ENCODE results near the gene GLTPD2.

DNA sequence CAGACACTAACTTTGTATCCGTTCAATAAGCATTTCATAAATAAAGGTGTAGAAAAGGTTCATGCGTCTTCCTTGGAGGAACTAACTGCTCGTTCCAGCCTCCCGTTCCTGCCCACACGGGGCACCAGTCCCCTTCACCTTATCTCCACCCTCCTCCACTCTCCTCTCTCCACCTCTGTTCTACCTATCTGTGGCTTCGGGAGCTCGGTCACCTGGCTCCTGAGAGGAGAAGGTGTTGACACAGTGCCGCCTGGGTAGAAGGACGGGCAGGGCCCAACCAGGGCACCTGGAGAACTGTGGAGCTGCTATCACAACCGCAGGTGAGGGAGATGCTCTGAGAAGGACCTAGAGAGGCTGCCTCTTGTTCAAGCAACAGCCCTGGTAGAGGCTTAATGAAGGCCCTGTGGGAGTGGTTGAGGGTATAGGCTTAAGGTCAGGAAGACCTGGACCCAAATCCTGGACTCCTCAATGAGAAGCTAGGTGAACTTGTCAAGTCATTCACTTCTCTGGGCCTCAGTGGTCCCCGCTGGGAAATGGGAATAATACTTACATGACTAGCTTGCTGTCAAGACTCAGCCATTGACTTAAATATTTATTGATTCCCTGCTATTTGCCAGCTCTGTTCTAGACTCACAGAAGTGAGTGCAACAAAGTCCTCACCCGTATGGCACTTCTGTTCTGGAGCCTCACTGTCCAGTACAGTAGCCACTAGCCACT lies 34.8 kb downstream of the GLTPD2 start:
- TF ChIP-seq, protein P1, sequence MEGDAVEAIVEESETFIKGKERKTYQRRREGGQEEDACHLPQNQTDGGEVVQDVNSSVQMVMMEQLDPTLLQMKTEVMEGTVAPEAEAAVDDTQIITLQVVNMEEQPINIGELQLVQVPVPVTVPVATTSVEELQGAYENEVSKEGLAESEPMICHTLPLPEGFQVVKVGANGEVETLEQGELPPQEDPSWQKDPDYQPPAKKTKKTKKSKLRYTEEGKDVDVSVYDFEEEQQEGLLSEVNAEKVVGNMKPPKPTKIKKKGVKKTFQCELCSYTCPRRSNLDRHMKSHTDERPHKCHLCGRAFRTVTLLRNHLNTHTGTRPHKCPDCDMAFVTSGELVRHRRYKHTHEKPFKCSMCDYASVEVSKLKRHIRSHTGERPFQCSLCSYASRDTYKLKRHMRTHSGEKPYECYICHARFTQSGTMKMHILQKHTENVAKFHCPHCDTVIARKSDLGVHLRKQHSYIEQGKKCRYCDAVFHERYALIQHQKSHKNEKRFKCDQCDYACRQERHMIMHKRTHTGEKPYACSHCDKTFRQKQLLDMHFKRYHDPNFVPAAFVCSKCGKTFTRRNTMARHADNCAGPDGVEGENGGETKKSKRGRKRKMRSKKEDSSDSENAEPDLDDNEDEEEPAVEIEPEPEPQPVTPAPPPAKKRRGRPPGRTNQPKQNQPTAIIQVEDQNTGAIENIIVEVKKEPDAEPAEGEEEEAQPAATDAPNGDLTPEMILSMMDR (conservative IDR thresholded peaks at IDR 0.05; ENCODE audit: low read depth in 2 of 2): no peak; a peak in 1 of 4 replicates
- no peak for TF ChIP-seq EZH2 (IDR thresholded peaks at IDR 0.05; ENCODE audit: low read depth, unreplicated experiment)
- TF ChIP-seq, protein P2, sequence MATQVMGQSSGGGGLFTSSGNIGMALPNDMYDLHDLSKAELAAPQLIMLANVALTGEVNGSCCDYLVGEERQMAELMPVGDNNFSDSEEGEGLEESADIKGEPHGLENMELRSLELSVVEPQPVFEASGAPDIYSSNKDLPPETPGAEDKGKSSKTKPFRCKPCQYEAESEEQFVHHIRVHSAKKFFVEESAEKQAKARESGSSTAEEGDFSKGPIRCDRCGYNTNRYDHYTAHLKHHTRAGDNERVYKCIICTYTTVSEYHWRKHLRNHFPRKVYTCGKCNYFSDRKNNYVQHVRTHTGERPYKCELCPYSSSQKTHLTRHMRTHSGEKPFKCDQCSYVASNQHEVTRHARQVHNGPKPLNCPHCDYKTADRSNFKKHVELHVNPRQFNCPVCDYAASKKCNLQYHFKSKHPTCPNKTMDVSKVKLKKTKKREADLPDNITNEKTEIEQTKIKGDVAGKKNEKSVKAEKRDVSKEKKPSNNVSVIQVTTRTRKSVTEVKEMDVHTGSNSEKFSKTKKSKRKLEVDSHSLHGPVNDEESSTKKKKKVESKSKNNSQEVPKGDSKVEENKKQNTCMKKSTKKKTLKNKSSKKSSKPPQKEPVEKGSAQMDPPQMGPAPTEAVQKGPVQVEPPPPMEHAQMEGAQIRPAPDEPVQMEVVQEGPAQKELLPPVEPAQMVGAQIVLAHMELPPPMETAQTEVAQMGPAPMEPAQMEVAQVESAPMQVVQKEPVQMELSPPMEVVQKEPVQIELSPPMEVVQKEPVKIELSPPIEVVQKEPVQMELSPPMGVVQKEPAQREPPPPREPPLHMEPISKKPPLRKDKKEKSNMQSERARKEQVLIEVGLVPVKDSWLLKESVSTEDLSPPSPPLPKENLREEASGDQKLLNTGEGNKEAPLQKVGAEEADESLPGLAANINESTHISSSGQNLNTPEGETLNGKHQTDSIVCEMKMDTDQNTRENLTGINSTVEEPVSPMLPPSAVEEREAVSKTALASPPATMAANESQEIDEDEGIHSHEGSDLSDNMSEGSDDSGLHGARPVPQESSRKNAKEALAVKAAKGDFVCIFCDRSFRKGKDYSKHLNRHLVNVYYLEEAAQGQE (IDR thresholded peaks at IDR 0.05; ENCODE audit: unreplicated experiment): no peak
- TF ChIP-seq POLR2AphosphoS5 (IDR thresholded peaks at IDR 0.05; ENCODE audit: low read depth): no peak
- no peak for TF ChIP-seq EZH2phosphoT487 (IDR thresholded peaks at IDR 0.05; ENCODE audit: unreplicated experiment)
- TF ChIP-seq JUNB (IDR thresholded peaks at IDR 0.05; ENCODE audit: unreplicated experiment): no peak
- no peak for TF ChIP-seq ZNF114 (CRISPR knock-in tag; IDR thresholded peaks at IDR 0.05)
- no peak for TF ChIP-seq CREB1 (CRISPR knock-in tag; IDR thresholded peaks at IDR 0.05; ENCODE audit: low read depth)

Measured in GM23338 (cell line).